Chondrocyte (in vitro differentiated cells): ENCODE data around the gene GSK3B. TPM values are rescaled to one million over a fixed set of nuclear protein-coding genes. Genes with fewer than 3 reads are reported as not detected.

Experiments
- DNase-seq: peaks from one replicate; pipeline ENCODE4 v3.0.0; 2021; ENCODE audit warnings: mixed read lengths, low spot score
- H3K27ac Mint-ChIP-seq: one replicate; pipeline ENCODE4 v1.8.0; 2021; ENCODE audit warnings: mild to moderate bottlenecking, moderate library complexity, mixed read lengths; ENCODE audit not compliant: unreplicated experiment
- H3K27me3 Mint-ChIP-seq: 2 replicates; pipeline ENCODE4 v1.8.0; 2021; ENCODE audit warnings: low read depth, mixed read lengths
- H3K36me3 Mint-ChIP-seq: 2 replicates; pipeline ENCODE4 v1.8.0; 2021; ENCODE audit warnings: low read depth, mixed read lengths
- H3K4me1 Mint-ChIP-seq: 2 replicates; pipeline ENCODE4 v1.8.0; 2021; ENCODE audit warnings: low read depth, mild to moderate bottlenecking, mixed read lengths
- H3K4me3 Mint-ChIP-seq: one replicate; pipeline ENCODE4 v1.8.0; 2021; ENCODE audit warnings: mild to moderate bottlenecking, moderate library complexity, mixed read lengths; ENCODE audit not compliant: unreplicated experiment
- H3K9me3 Mint-ChIP-seq: 2 replicates; pipeline ENCODE4 v1.8.0; 2021; ENCODE audit warnings: low read depth, mixed read lengths
- CTCF ChIP-seq: fragments of 200-600 bp; sonication (generic); IDR thresholded peaks from 2 replicates; pipeline ENCODE4 v1.5.0; 2021; ENCODE audit warnings: antibody characterized with exemption, mild to moderate bottlenecking, moderate library complexity
- long read RNA-seq: library from polyadenylated mRNA; stranded (forward); transcript quantifications from one replicate; pipeline ENCODE4 v2.0.0, GENCODE V29; 2021
- total RNA-seq: library from RNA; stranded (reverse); gene quantifications from 3 replicates; pipeline ENCODE4 v1.2.1, GENCODE V29; 2021

The GSK3B gene
- total RNA-seq, result 61.7 to 73.0 TPM (median 71.3 TPM) in 3 replicates
- long read RNA-seq, full-length matches to known transcripts, result 22 of 37 reads
- long read RNA-seq, partial matches to known transcripts, result 3 of 37 reads
- long read RNA-seq, other reads (novel, unspliced or antisense), result 12 of 37 reads

DNA sequence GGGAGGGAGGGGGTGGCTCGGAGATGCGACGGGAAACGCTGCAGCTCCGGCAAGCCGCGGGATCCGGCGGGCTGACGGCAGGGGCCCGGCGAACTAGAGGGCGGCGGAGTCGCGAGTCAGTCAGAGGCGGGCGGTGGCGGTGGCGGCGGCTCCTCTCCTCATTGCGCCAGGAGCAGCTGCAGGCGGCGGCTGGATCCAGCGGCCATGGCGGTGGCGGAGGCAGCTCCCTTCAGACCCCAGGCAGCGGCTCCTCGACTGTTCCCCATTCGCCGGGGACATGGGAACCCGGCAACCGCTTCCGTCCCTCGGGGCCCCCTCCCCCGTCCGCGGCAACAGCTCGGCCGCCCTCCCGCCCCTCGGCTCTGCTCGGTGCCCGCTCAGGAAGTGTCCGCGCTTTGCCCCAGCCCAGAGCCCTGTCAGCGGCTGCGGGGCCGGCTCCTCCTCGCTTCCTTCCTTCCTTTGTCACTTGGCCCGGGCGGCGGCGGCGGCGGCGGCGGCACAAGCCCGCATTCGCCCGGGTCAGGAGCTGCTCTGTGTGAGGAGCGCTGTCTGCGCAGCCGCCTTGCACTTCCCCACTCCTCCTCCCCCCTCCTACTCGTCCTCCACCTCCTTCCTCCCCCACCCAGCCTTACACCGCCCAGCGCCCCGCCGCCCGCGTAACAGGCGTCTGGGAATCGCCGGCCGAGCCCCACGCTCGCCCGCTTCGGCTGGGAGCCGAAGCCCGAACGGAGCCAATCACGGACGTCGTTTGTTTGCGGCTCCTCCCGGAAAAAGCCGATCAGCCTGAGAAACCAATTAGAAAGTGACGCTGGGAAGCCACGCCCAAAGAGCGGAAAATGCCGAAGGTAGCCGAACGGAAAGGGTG is at the start of gene GSK3B:
GSK3B (minus strand) TSS at position 537 of the 865 bp plus-strand sequence. CDS start 1,013 bp downstream, outside the sequence.
- H3K4me1 Mint-ChIP-seq, result peaks cover 28% of the 10 kb centered on the region
- no peak for TF ChIP-seq CTCF
- DNase-seq, result peak; percentile 99
- H3K9me3 Mint-ChIP-seq, result no peaks in the 10 kb centered on the region
- H3K4me3 Mint-ChIP-seq, result no peak within 1 kb of the TSS
- H3K27me3 Mint-ChIP-seq, result no peaks in the 10 kb centered on the region
- H3K36me3 Mint-ChIP-seq, result peaks cover 2% of the 10 kb centered on the region
- H3K27ac Mint-ChIP-seq, result no peak within 1 kb of the TSS

DNA sequence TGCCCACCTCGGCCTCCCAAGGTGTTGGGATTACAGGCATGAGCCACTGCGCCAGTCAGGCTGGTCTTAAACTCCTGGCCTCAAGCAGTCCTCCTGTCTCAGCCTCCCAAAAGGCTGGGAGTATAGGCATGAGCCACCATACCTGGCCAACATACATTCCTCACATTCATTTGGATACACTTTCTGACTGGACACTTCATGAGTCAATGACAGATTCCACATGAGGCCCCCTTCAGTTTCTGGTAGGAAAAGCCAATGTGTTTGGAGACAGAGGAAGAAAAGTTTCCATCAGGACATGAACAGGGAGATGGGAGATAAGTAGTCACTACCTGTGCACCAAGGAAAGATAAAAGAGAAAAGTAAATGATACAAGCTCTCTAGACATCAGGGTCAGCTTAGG is 49.4 kb upstream of the GSK3B start:
- Mint-ChIP-seq H3K27me3 (no peaks in the 10 kb centered on the region), H3K36me3 (no peaks in the 10 kb centered on the region), H3K9me3 (no peaks in the 10 kb centered on the region), H3K4me3 (no peak overlapping the region), H3K4me1 (peaks cover 23% of the 10 kb centered on the region), H3K27ac (no peak overlapping the region)
- no peak for DNase-seq
- TF ChIP-seq CTCF, result no peak

- Mint-ChIP-seq H3K27me3 (no peaks in the 10 kb centered on the region), H3K4me1 (peaks cover 22% of the 10 kb centered on the region), H3K36me3 (no peaks in the 10 kb centered on the region), H3K27ac (no peak overlapping the region), H3K9me3 (no peaks in the 10 kb centered on the region), H3K4me3 (no peak overlapping the region)
- no peak for DNase-seq
- TF ChIP-seq CTCF, result no peak
These were observed 48.0 kb upstream of the GSK3B start for GRCh38 chr3:120142236-120142635.

DNA sequence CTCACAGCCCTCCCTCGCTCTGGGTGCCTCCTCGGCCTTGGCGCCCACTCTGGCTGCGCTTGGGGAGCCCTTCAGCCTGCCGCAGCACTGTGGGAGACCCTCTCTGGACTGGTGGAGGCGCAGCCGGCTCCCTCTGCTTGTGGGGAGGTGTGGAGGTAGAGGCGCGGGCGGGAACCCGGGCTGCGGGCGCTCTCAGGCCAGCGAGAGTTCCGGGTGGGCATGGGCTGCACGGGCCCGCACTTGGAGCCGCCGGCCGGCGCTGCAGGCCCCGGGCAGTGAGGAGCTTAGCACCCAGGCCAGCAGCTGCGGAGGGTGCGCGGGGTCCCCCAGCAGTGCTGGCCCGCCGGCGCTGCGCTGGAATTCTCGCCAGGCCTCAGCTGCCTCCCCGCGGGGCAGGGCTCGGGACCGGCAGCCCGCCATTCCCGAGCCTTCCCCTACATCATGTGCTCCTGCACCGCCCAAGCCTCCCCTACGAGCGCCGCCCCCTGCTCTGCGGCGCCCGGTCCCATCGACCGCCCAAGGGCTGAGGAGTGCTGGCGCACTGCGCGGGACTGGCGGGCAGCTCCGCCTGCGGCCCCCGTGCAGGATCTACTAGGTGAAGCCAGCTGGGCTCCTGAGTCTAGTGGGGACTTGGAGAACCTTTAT is 46.0 kb upstream of the GSK3B start:
- H3K27me3 Mint-ChIP-seq, result no peaks in the 10 kb centered on the region
- DNase-seq, result peak; percentile 92
- peaks cover 3% of the 10 kb centered on the region for H3K9me3 Mint-ChIP-seq
- peaks cover 30% of the 10 kb centered on the region for H3K4me1 Mint-ChIP-seq
- no peaks in the 10 kb centered on the region for H3K36me3 Mint-ChIP-seq
- no peak for TF ChIP-seq CTCF
- no peak overlapping the region for H3K27ac Mint-ChIP-seq
- H3K4me3 Mint-ChIP-seq, result no peak overlapping the region

- no peak overlapping the region for H3K4me3 Mint-ChIP-seq
- H3K27me3 Mint-ChIP-seq, result no peaks in the 10 kb centered on the region
- H3K36me3 Mint-ChIP-seq, result no peaks in the 10 kb centered on the region
- no peak for TF ChIP-seq CTCF
- peaks cover 3% of the 10 kb centered on the region for H3K9me3 Mint-ChIP-seq
- peaks cover 27% of the 10 kb centered on the region for H3K4me1 Mint-ChIP-seq
- H3K27ac Mint-ChIP-seq, result no peak overlapping the region
- no peak for DNase-seq
These were observed 44.9 kb upstream of the GSK3B start for GRCh38 chr3:120139140-120139539.
